PC-9 (cell line): Measurements from ENCODE around the gene LAMA5. TPM values are rescaled to one million over a fixed set of nuclear protein-coding genes. Genes with fewer than 3 reads are reported as not detected.

Experiments
- BruUV-seq: library from RNA; stranded (reverse); fragments of 400-500 nt; replicated peaks from 2 replicates; lab custom pipeline; 2021; lab: Mats Ljungman, UMichigan
- CTCF ChIA-PET: fragments of 300-600 bp; sonication (Branson Sonifier 250); formaldehyde crosslinking; loops from one replicate; lab custom pipeline; 2022; ENCODE audit warnings: antibody characterized with exemption; lab: Charles Lee
- POLR2A ChIA-PET: fragments of 300-600 bp; sonication (Branson Sonifier 250); formaldehyde crosslinking; loops from one replicate; lab custom pipeline; 2022; ENCODE audit warnings: antibody characterized with exemption; ENCODE audit not compliant: unreplicated experiment; lab: Charles Lee
- DNase-seq, 2 experiments: peaks; one replicate each; pipeline versions ENCODE4 v3.0.0 to v3.0.0-alpha.2; 2015 to 2022; ENCODE audit warnings: mixed read lengths in 1 of 2
- H2AFZ ChIP-seq: fragments of 200-600 bp; sonication (generic); 2 replicates; pipeline ENCODE4 v1.8.1; 2017; ENCODE audit warnings: antibody characterized with exemption
- H3F3A ChIP-seq: fragments of 200-600 bp; sonication (generic); 2 replicates; pipeline ENCODE4 v1.8.1; 2017; ENCODE audit warnings: antibody characterized with exemption, mild to moderate bottlenecking, low read depth; ENCODE audit not compliant: insufficient read depth
- H3K27ac ChIP-seq: fragments of 200-600 bp; sonication (generic); 2 replicates; pipeline ENCODE4 v1.6.1; 2016; ENCODE audit warnings: mixed run types
- H3K27me3 ChIP-seq: fragments of 200-600 bp; sonication (generic); 2 replicates; pipeline ENCODE4 v1.6.1; 2016; ENCODE audit warnings: low read depth, mixed run types; ENCODE audit not compliant: insufficient read depth
- H3K36me3 ChIP-seq: fragments of 200-600 bp; sonication (generic); 2 replicates; pipeline ENCODE4 v1.6.1; 2016; ENCODE audit warnings: low read depth, mixed run types
- H3K4me1 ChIP-seq: fragments of 200-600 bp; sonication (generic); replicated peaks from 2 replicates; pipeline ENCODE4 v1.6.1; 2016; ENCODE audit warnings: mixed run types; ENCODE audit not compliant: insufficient read depth
- H3K4me2 ChIP-seq: fragments of 200-600 bp; sonication (generic); 2 replicates; pipeline ENCODE4 v1.6.1; 2017; ENCODE audit warnings: mixed run types
- H3K4me3 ChIP-seq: fragments of 200-600 bp; sonication (generic); 2 replicates; pipeline ENCODE4 v1.6.1; 2016; ENCODE audit warnings: mixed run types
- H3K79me2 ChIP-seq: fragments of 200-600 bp; sonication (generic); 2 replicates; pipeline ENCODE4 v1.6.1; 2017; ENCODE audit warnings: low read depth, mixed run types
- H3K9me2 ChIP-seq: fragments of 200-600 bp; sonication (generic); 2 replicates; pipeline ENCODE4 v1.8.1; 2017; ENCODE audit warnings: mild to moderate bottlenecking; ENCODE audit not compliant: insufficient read depth
- H3K9me3 ChIP-seq: fragments of 200-600 bp; sonication (generic); 2 replicates; pipeline ENCODE4 v1.8.1; 2016; ENCODE audit warnings: low read depth; ENCODE audit not compliant: insufficient read depth
- H4K20me1 ChIP-seq: fragments of 200-600 bp; sonication (generic); 2 replicates; pipeline ENCODE4 v1.8.1; 2017; ENCODE audit not compliant: insufficient read depth
- CTCF ChIP-seq: fragments of 200-600 bp; sonication (generic); conservative IDR thresholded peaks from 2 replicates; pipeline ENCODE4 v1.6.1; 2017; ENCODE audit warnings: mixed run types, antibody characterized with exemption, mild to moderate bottlenecking, moderate library complexity
- EZH2 ChIP-seq: fragments of 200-600 bp; sonication (generic); IDR thresholded peaks from 2 replicates; pipeline ENCODE4 v1.8.0; 2017; ENCODE audit warnings: antibody characterized with exemption, low read depth
- intact Hi-C: fragments of 100-400 bp; cut with micrococcal nuclease; formaldehyde crosslinking; loops from one replicate; pipeline ENCODE4 v1.10.0; 2022; ENCODE audit not compliant: unreplicated experiment
- total RNA-seq: library from RNA; stranded (reverse); gene quantifications from 2 replicates; pipeline ENCODE4 v1.2.3, GENCODE V29; 2021

LAMA5 gene
- total RNA-seq, 1 experiment from 2014 or later: 700 TPM

- Histone ChIP-seq H3K79me2 (peaks cover 85% of the 10 kb centered on the region), H3K4me1 (peaks cover 92% of the 10 kb centered on the region), H3K4me3 (peak overlapping the region; percentile 55), H3K36me3 (no peaks in the 10 kb centered on the region), H3K27ac (peak overlapping the region; percentile 86), H3K9me3 (no peaks in the 10 kb centered on the region), H3K27me3 (no peaks in the 10 kb centered on the region), H2AFZ (no peak overlapping the region), H3K4me2 (peak overlapping the region; percentile 91), H4K20me1 (peaks cover 17% of the 10 kb centered on the region), H3F3A (peaks cover 73% of the 10 kb centered on the region), H3K9me2 (no peaks in the 10 kb centered on the region)
- CTCF ChIA-PET: interaction anchor here (1.0 to 1.1 kb wide), 3 partner anchors 9 to 23 kb away, joined by 3 to 8 read pairs (median 4); no protein-coding TSS in a partner anchor
- no TSS peak for BruUV-seq
- peak in 1 of 2 experiments; percentile 98 for DNase-seq
- POLR2A ChIA-PET: interaction anchor here (0.6 to 2.4 kb wide), 6 partner anchors 9 to 1179 kb away, joined by 3 to 26 read pairs (median 6); no protein-coding TSS in a partner anchor
- no peak; the same call in 1 of the 2 replicates for TF ChIP-seq CTCF
- no peak for TF ChIP-seq EZH2
- intact Hi-C loops: loop anchor here (1.0 to 5.0 kb wide), 6 partner anchors 9 to 263 kb away; partner anchors contain the start of genes ADRM1, PSMA7 and SS18L1
Observed at GRCh38 chr20:62359043-62359490, 8.0 kb downstream of the LAMA5 start.

- Histone ChIP-seq H4K20me1 (peaks cover 21% of the 10 kb centered on the region), H2AFZ (no peak overlapping the region), H3K79me2 (peaks cover 85% of the 10 kb centered on the region), H3K9me2 (no peaks in the 10 kb centered on the region), H3K4me1 (peaks cover 92% of the 10 kb centered on the region), H3K4me3 (peak overlapping the region; percentile 55), H3K27me3 (no peaks in the 10 kb centered on the region), H3K4me2 (peak overlapping the region; percentile 91), H3F3A (peaks cover 69% of the 10 kb centered on the region), H3K36me3 (no peaks in the 10 kb centered on the region), H3K9me3 (no peaks in the 10 kb centered on the region), H3K27ac (peak overlapping the region; percentile 86)
- TF ChIP-seq CTCF (no peak), EZH2 (no peak)
- intact Hi-C loops: loop anchor here (1.0 to 5.0 kb wide), 6 partner anchors 8 to 264 kb away; partner anchors contain the start of genes ADRM1, PSMA7 and SS18L1
- BruUV-seq: TSS peak; percentile 23
- CTCF ChIA-PET: interaction anchor here (1.0 to 1.1 kb wide), 3 partner anchors 8 to 24 kb away, joined by 3 to 8 read pairs (median 4); no protein-coding TSS in a partner anchor
- POLR2A ChIA-PET: interaction anchor here (0.5 to 2.4 kb wide), 9 partner anchors 8 to 556 kb away, joined by 3 to 26 read pairs (median 7); partner anchors contain the start of gene RPS21
- DNase-seq: peak; percentile 73 to 92
Observed at GRCh38 chr20:62358171-62359042, 8.7 kb downstream of the LAMA5 start.

- H3K4me3 ChIP-seq: peak overlapping the region; percentile 55
- intact Hi-C loops: loop anchor here (2.0 to 5.0 kb wide), 4 partner anchors 25 to 265 kb away; partner anchors contain the start of genes ADRM1, PSMA7 and SS18L1
- peak overlapping the region; percentile 86 for H3K27ac ChIP-seq
- DNase-seq: no peak
- H3K36me3 ChIP-seq: no peaks in the 10 kb centered on the region
- CTCF ChIA-PET: interaction anchor here (0.6 kb wide), 1 partner anchor 1597 kb away, joined by 3 read pairs; no protein-coding TSS in a partner anchor
- H3K4me2 ChIP-seq: peak overlapping the region; percentile 91
- POLR2A ChIA-PET: interaction anchor here (0.5 to 2.4 kb wide), 4 partner anchors 8 to 54 kb away, joined by 3 to 26 read pairs (median 12); partner anchors contain the start of gene RPS21
- H2AFZ ChIP-seq: no peak overlapping the region
- no TSS peak for BruUV-seq
- H3F3A ChIP-seq: peaks cover 69% of the 10 kb centered on the region
- H4K20me1 ChIP-seq: peaks cover 26% of the 10 kb centered on the region
- no peak for TF ChIP-seq EZH2
- TF ChIP-seq CTCF: no peak
- no peaks in the 10 kb centered on the region for H3K27me3 ChIP-seq
- H3K4me1 ChIP-seq: peaks cover 92% of the 10 kb centered on the region
- no peaks in the 10 kb centered on the region for H3K9me3 ChIP-seq
- H3K79me2 ChIP-seq: peaks cover 85% of the 10 kb centered on the region
- H3K9me2 ChIP-seq: no peaks in the 10 kb centered on the region
Observed at GRCh38 chr20:62357681-62358080, 9.4 kb downstream of the LAMA5 start.
